Upper lobe of left lung (tissue), 6 donors: Measurements from ENCODE around the gene CDH13. TPM values are rescaled to one million over a fixed set of nuclear protein-coding genes. Genes with fewer than 3 reads are reported as not detected.

Experiments used
- ATAC-seq, 2 donors: fragments of 200-7000 bp; cut with Tn5 transposase; one replicate each; pipeline ENCODE4 v1.9.1; 2022; ENCODE audit warnings: mild to moderate bottlenecking in 2 of 2, moderate library complexity in 2 of 2; ENCODE audit not compliant: low FRiP score in 2 of 2
- DNase-seq, 2 donors: peaks; one replicate each; pipeline ENCODE4 v3.0.0-alpha.2; 2019 to 2020
- H3K27ac ChIP-seq, 4 donors: fragments of 200-600 bp; sonication (generic); one replicate each; pipeline ENCODE4 v1.5.1; 2016 to 2019
- H3K27me3 ChIP-seq, 4 donors: fragments of 200-600 bp; sonication (generic); one replicate each; pipeline ENCODE4 v1.5.1; 2017 to 2019
- H3K36me3 ChIP-seq, 4 donors: fragments of 200-600 bp; sonication (generic); one replicate each; pipeline ENCODE4 v1.5.1; 2016 to 2019
- H3K4me1 ChIP-seq, 4 donors: fragments of 200-600 bp; sonication (generic); one replicate each; pipeline ENCODE4 v1.5.1; 2018 to 2019
- H3K4me3 ChIP-seq, 4 donors: fragments of 200-600 bp; sonication (generic); one replicate each; pipeline ENCODE4 v1.5.1; 2017 to 2019; ENCODE audit warnings: mild to moderate bottlenecking in 2 of 4, moderate library complexity in 1 of 4
- H3K9me3 ChIP-seq, 4 donors: fragments of 200-600 bp; sonication (generic); one replicate each; pipeline ENCODE4 v1.5.1; 2018 to 2019
- CTCF ChIP-seq, 6 experiments: fragments of 450-650 bp in 4 of 6; fragments of 200-600 bp in 2 of 6; sonication (generic) in 2 of 6; IDR thresholded peaks; one replicate each; pipeline ENCODE4 v1.5.1; 2016 to 2019; ENCODE audit warnings: antibody characterized with exemption in 6 of 6
- EP300 ChIP-seq, 4 donors: sonication (generic); formaldehyde crosslinking; IDR thresholded peaks; one replicate each; pipeline ENCODE4 v1.5.1; 2017; ENCODE audit warnings: antibody characterized with exemption in 4 of 4, control low read depth in 2 of 4
- POLR2A ChIP-seq, 4 donors: fragments of 450-650 bp; IDR thresholded peaks; one replicate each; pipeline ENCODE4 v1.5.1; 2016 to 2017; ENCODE audit warnings: antibody characterized with exemption in 4 of 4, mild to moderate bottlenecking in 2 of 4
- POLR2AphosphoS5 ChIP-seq, 2 donors: sonication (generic); formaldehyde crosslinking; IDR thresholded peaks; one replicate each; pipeline ENCODE4 v1.5.1; 2017; ENCODE audit warnings: antibody characterized with exemption in 2 of 2
- WGBS, 2 donors: methylation state at CpG; one replicate each; pipeline ENCODE4 v1.1.5; 2017 to 2018; 5-methylcytosine and 5-hydroxymethylcytosine counted together
- total RNA-seq, 6 donors: library from RNA; depleted of rRNA in 4 of 6; stranded (reverse); fragments of >200 nt in 4 of 6; gene quantifications; one replicate each; pipeline versions ENCODE4 v1.1.0 to v1.2.1, GENCODE V29; 2016 to 2021
- donor health status: DM: no; HTN: no; CAD: no; lungs with moderate emphysema.
- donor health status: DM: no; HTN: yes; CAD: no; lungs with severe emphysema.

The CDH13 gene
- total RNA-seq, 6 donors from 2014 or later = 11.3 to 39.8 (median 19.9) TPM

GRCh38 chr16:83437036-83437435, 810.3 kb downstream of the CDH13 start:
- TF ChIP-seq CTCF (IDR thresholded peaks at IDR 0.05) = no peak
- TF ChIP-seq POLR2A (IDR thresholded peaks at IDR 0.05) = no peak
- no peak for TF ChIP-seq EP300 (IDR thresholded peaks at IDR 0.05)
- no peak for TF ChIP-seq POLR2AphosphoS5 (IDR thresholded peaks at IDR 0.05)
- Histone ChIP-seq H3K27ac (no peak overlapping the region), H3K4me1 (no peaks in the 10 kb centered on the region), H3K36me3 (no peaks in the 10 kb centered on the region), H3K27me3 (no peaks in the 10 kb centered on the region), H3K9me3 (no peaks in the 10 kb centered on the region), H3K4me3 (no peak overlapping the region)
- no peak for ATAC-seq
- no peak for DNase-seq
- 76 to 93% methylated on average over 7 of the region's 7 CpGs for WGBS, 2 donors

- H3K9me3 ChIP-seq = no peaks in the 10 kb centered on the region
- DNase-seq (no peak), ATAC-seq (no peak)
- no peak overlapping the region for H3K4me3 ChIP-seq
- 81 to 87% methylated on average over 3 of the region's 3 CpGs for WGBS, 2 donors
- no peaks in the 10 kb centered on the region for H3K4me1 ChIP-seq
- TF ChIP-seq POLR2A (IDR thresholded peaks at IDR 0.05) = no peak
- TF ChIP-seq EP300 (IDR thresholded peaks at IDR 0.05) = no peak
- no peak for TF ChIP-seq CTCF (IDR thresholded peaks at IDR 0.05)
- TF ChIP-seq POLR2AphosphoS5 (IDR thresholded peaks at IDR 0.05) = no peak
- no peaks in the 10 kb centered on the region for H3K36me3 ChIP-seq
- H3K27ac ChIP-seq = no peak overlapping the region
- no peaks in the 10 kb centered on the region for H3K27me3 ChIP-seq
Measured at GRCh38 chr16:83438326-83438725, 811.6 kb downstream of the CDH13 start.

- no peaks in the 10 kb centered on the region for H3K27me3 ChIP-seq
- WGBS, 2 donors = 80 to 84% methylated on average over 6 of the region's 6 CpGs
- H3K27ac ChIP-seq = no peak overlapping the region
- no peaks in the 10 kb centered on the region for H3K36me3 ChIP-seq
- no peaks in the 10 kb centered on the region for H3K4me1 ChIP-seq
- TF ChIP-seq CTCF (IDR thresholded peaks at IDR 0.05) = no peak
- TF ChIP-seq POLR2A (IDR thresholded peaks at IDR 0.05) = no peak
- no peak for TF ChIP-seq POLR2AphosphoS5 (IDR thresholded peaks at IDR 0.05)
- TF ChIP-seq EP300 (IDR thresholded peaks at IDR 0.05) = no peak
- ATAC-seq = no peak
- no peak for DNase-seq
- no peaks in the 10 kb centered on the region for H3K9me3 ChIP-seq
- H3K4me3 ChIP-seq = no peak overlapping the region
Measured at GRCh38 chr16:83439412-83439811, 812.6 kb downstream of the CDH13 start.

GRCh38 chr16:83441517-83441916, 814.7 kb downstream of the CDH13 start:
- H3K36me3 ChIP-seq = no peaks in the 10 kb centered on the region
- H3K27me3 ChIP-seq = no peaks in the 10 kb centered on the region
- H3K4me1 ChIP-seq = no peaks in the 10 kb centered on the region
- no peaks in the 10 kb centered on the region for H3K9me3 ChIP-seq
- 35 to 40% methylated on average over 4 of the region's 4 CpGs for WGBS, 2 donors
- no peak overlapping the region for H3K4me3 ChIP-seq
- H3K27ac ChIP-seq = no peak overlapping the region
- no peak for TF ChIP-seq POLR2AphosphoS5 (IDR thresholded peaks at IDR 0.05)
- TF ChIP-seq CTCF (IDR thresholded peaks at IDR 0.05) = no peak
- TF ChIP-seq POLR2A (IDR thresholded peaks at IDR 0.05) = no peak
- TF ChIP-seq EP300 (IDR thresholded peaks at IDR 0.05) = no peak
- ATAC-seq (no peak), DNase-seq (no peak)

- ATAC-seq (no peak), DNase-seq (no peak)
- WGBS, 2 donors = 91 to 97% methylated on average over 3 of the region's 3 CpGs
- Histone ChIP-seq H3K27me3 (no peaks in the 10 kb centered on the region), H3K4me1 (no peaks in the 10 kb centered on the region), H3K27ac (no peak overlapping the region), H3K4me3 (no peak overlapping the region), H3K36me3 (no peaks in the 10 kb centered on the region), H3K9me3 (no peaks in the 10 kb centered on the region)
- TF ChIP-seq CTCF (IDR thresholded peaks at IDR 0.05) (no peak), POLR2AphosphoS5 (IDR thresholded peaks at IDR 0.05) (no peak), POLR2A (IDR thresholded peaks at IDR 0.05) (no peak), EP300 (IDR thresholded peaks at IDR 0.05) (no peak)
Measured at GRCh38 chr16:83443972-83444371, 817.2 kb downstream of the CDH13 start.
